Activated CD4-positive, alpha-beta T cell treated with anti-CD3 and anti-CD28 coated beads, Interleukin-2, amount 50 U/mL, for 1 hour (primary cell): Measurements from ENCODE around the gene TDRKH.
"Not testable (repeated sequence)": the region's sequence is repeated elsewhere in the genome, so short reads cannot be mapped to it uniquely, and the experiment has no call there.

Experiments
- DNase-seq: peaks from one replicate; pipeline ENCODE4 v3.0.0-alpha.2; 2020

TDRKH gene

DNA sequence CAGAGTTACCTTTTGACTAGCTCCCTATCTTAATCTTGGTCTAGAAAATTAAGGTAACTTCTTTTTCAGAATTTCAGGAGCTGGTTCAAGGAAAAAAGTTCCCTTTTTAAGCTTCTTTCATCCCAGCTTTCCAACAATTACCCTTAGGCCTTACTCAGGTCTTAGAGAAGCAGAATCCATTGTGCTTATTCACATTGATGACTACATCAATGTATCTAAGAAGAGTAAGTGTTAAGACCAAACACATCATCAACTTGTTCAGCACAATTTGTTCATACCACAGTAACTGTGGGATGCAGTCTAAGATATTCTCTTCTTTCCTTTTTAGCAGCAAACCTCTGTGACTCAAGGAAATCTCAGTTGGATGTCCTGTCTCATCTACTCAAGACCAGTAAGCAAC, 31.1 kb downstream of the TDRKH start:
- no peak for DNase-seq

- no peak for DNase-seq
Measured at GRCh38 chr1:151756291-151756690, 34.0 kb downstream of the TDRKH start.

- DNase-seq = no peak
Measured at GRCh38 chr1:151741516-151741915, 48.8 kb downstream of the TDRKH start.

- no peak for DNase-seq
Measured at GRCh38 chr1:151739590-151740355, 50.5 kb downstream of the TDRKH start.

DNA sequence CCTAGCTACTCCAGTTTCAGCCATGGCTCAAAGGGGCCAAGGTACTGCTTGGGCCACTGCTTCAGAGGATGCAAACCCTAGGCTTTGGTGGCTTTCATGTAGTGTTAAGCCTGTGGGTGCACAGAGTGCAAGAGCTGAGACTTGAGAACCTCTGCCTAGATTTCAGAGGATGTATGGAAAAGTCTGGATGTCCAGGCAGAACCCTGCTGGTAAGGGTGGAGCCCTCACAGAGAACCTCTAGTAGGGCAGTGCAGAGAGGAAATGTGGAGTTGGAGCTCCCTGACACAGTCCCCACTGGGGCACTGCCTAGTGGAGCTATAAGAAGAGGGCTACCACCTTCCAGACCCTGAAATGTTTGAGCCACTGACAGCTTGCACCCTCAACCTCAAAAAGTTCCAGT, 52.8 kb downstream of the TDRKH start:
- DNase-seq = no peak

DNA sequence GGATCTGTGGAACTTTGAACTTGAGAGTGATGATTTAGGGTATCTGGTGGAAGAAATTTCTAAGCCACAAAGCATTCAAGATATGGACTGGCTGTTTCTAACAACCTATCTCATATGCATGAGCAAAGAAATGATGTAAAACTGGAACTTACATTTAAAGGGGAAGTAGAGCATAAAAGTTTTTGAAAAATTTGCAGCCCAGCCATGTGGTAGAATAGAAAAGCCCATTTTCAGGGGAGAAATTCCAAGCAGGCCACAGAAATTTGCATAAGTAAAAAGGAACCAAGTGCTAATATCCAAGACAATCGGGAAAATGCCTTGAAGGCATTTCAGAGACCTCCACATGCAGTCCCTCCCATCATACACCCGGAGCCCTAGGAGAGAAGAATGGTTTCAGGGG, 53.3 kb downstream of the TDRKH start:
- DNase-seq = no peak

- DNase-seq = not testable (repeated sequence)
Measured at GRCh38 chr1:151733995-151734394, 56.3 kb downstream of the TDRKH start.

DNA sequence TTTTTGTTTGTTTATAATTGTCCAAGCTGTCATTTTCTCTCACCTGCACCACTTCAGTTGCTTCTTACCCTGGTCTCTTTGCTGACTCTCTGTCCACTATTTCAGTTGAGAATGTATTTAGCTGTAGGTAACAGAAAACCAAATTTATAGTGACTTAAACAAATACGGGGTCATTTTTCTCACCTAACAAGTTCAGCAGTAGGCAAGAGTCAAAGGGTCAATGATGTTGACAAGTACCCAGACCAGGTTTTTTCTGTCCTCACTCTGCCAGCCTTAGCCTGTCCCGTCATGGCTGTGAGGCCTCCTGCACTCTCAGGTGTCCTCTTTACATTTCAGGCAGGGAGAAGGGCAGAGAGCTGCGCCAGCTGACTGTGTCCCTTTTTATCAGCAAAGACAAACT, 57.2 kb downstream of the TDRKH start:
- no peak for DNase-seq

- no peak for DNase-seq
Measured at GRCh38 chr1:151729966-151730291, 60.4 kb downstream of the TDRKH start.

DNA sequence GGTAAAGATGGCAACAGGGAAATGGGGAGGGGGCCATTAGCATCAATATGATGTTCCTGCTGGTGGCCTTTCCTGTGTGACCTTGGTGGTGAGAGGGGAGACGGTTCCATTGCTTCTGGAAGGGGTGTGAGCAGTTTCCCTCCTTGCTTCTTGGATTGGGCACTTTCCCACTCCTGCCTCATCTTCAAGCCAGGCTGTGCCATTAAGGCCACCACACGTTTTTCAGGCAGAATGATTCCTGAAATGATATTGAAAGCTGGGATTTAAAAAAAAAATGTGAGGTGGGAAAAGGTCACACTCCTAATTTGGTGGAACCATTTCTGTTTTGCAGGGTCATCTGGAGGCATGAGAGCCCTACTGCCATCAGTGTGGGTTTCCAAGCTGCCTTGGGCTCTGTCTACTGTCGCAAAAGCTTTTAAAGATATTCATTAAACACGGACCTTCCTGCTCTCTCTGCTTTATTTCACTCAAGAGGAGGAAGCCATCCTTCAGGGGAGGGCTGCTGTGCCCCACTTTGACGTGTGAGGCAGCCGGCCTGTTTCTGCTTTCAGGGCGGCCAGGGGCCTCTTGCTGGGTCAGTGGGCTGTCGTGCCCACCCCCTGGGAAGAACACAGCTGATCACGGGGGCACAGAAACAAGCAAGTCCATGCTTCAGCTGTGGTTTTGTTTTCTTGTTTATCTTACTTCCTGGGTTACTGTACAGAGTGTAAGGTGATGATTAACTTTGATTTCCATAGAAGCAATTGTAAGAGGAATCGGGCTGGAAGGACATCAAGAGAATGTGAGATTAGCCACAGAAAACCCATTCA, 60.9 kb downstream of the TDRKH start:
- DNase-seq = no peak

- DNase-seq = no peak
Measured at GRCh38 chr1:151728151-151729054, 61.9 kb downstream of the TDRKH start.

DNA sequence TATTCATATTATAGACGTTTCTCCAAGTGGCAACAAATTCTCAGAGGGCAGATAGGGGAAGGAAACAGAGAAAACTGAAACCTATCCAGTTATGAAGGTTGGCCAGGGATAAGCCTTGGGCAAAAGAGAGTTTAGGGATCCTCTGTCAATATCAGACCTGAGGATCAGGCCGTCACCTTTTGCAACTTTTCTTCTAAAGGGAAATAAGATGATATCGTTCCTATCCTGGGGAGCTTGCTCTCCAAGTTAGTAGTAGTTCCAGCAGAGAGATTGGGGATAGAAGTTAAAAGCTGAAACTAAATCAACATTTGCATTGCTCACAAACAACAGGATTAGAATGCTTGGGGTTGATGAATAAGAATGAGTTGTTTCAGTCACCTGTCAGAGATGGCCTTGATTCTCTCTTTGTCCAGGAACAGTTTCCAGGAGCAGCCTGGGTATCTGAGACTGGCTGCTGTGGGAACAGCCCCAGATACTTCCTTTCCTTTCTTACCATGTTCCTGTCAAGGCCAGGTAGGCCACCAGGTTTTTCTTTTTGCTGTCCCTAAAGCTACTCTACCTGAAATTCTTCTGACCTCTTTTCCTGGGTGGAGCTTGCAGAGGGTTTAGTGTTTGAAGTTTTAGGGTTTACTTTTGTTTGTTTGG, 66.5 kb downstream of the TDRKH start:
- no peak for DNase-seq
